Bronchial epithelial cell (primary cell): ENCODE results near the gene FBN2. TPM values are rescaled to one million over a fixed set of nuclear protein-coding genes. Genes with fewer than 3 reads are reported as not detected.

Experiments used
- DNase-seq: peaks from one replicate; pipeline ENCODE4 v3.0.0-alpha.2; 2010; ENCODE audit warnings: low read depth
- FAIRE-seq: peaks from 2 replicates; lab custom pipeline; 2011; peaks lifted over from hg19 to GRCh38; lab: Jason Lieb, UNC
- H3K27me3 ChIP-seq: 2 replicates; pipeline ENCODE4 v1.5.1; 2011; ENCODE audit warnings: low read length; ENCODE audit not compliant: control insufficient read depth, insufficient read depth
- H3K36me3 ChIP-seq: 2 replicates; pipeline ENCODE4 v1.5.1; 2011; ENCODE audit warnings: low read length; ENCODE audit not compliant: control insufficient read depth, insufficient read depth
- H3K4me3 ChIP-seq: 2 replicates; pipeline ENCODE4 v1.5.1; 2011; ENCODE audit warnings: mild to moderate bottlenecking, low read depth, low read length, control low read depth
- CTCF ChIP-seq: IDR thresholded peaks from 2 replicates; pipeline ENCODE4 v1.5.1; 2011; ENCODE audit warnings: mild to moderate bottlenecking, moderate library complexity, low read length, control low read depth, inconsistent platforms; ENCODE audit not compliant: insufficient read depth, severe bottlenecking
- total RNA-seq: library from RNA; depleted of rRNA; stranded (reverse); fragments of >200 nt; gene quantifications from 2 replicates; pipeline ENCODE4 v1.2.1, GENCODE V29; 2014

FBN2 gene
- total RNA-seq, 1 donor from 2014 or later = 49.0 TPM

- H3K36me3 ChIP-seq = no peaks in the 10 kb centered on the region
- DNase-seq (no peak), FAIRE-seq (no peak)
- no peak for TF ChIP-seq CTCF
- H3K4me3 ChIP-seq = no peak overlapping the region
- H3K27me3 ChIP-seq = no peaks in the 10 kb centered on the region
Measured at GRCh38 chr5:128366147-128366546, 171.9 kb downstream of the FBN2 start.

- H3K4me3 ChIP-seq = no peak overlapping the region
- FAIRE-seq (no peak), DNase-seq (no peak)
- H3K27me3 ChIP-seq = no peaks in the 10 kb centered on the region
- no peaks in the 10 kb centered on the region for H3K36me3 ChIP-seq
- no peak for TF ChIP-seq CTCF
Measured at GRCh38 chr5:128362370-128362769, 175.7 kb downstream of the FBN2 start.

GRCh38 chr5:128358826-128359225 lies 179.2 kb downstream of the FBN2 start:
- Histone ChIP-seq H3K27me3 (no peaks in the 10 kb centered on the region), H3K4me3 (no peak overlapping the region), H3K36me3 (no peaks in the 10 kb centered on the region)
- no peak for TF ChIP-seq CTCF
- DNase-seq (no peak), FAIRE-seq (no peak)

GRCh38 chr5:128357226-128357625 lies 180.8 kb downstream of the FBN2 start:
- FAIRE-seq = no peak
- DNase-seq = no peak
- Histone ChIP-seq H3K27me3 (no peaks in the 10 kb centered on the region), H3K36me3 (no peaks in the 10 kb centered on the region), H3K4me3 (no peak overlapping the region)
- TF ChIP-seq CTCF = no peak

- Histone ChIP-seq H3K27me3 (no peaks in the 10 kb centered on the region), H3K4me3 (no peak overlapping the region), H3K36me3 (no peaks in the 10 kb centered on the region)
- FAIRE-seq = no peak
- no peak for DNase-seq
- TF ChIP-seq CTCF = no peak
Measured at GRCh38 chr5:128355961-128356360, 182.1 kb downstream of the FBN2 start.

GRCh38 chr5:128353441-128354107 lies 184.5 kb downstream of the FBN2 start:
- Histone ChIP-seq H3K4me3 (no peak overlapping the region), H3K36me3 (no peaks in the 10 kb centered on the region), H3K27me3 (no peaks in the 10 kb centered on the region)
- FAIRE-seq = no peak
- no peak for TF ChIP-seq CTCF
- DNase-seq = no peak
